ENCODE results near the gene TRIM26.

Gene TRIM26

GRCh38 chr6:30194797-30195690, 18.2 kb downstream of the TRIM26 start:
- H3K4me3 ChIP-seq (ENCODE audit: low read depth, low read length), result no peak overlapping the region
- no peak for DNase-seq (ENCODE audit: low read depth)
- TF ChIP-seq POLR2A (IDR thresholded peaks at IDR 0.05; ENCODE audit: extremely low read depth, insufficient read length), result no peak
- no peak for TF ChIP-seq MYC (IDR thresholded peaks at IDR 0.05; ENCODE audit: low read depth, low read length)
- TF ChIP-seq CTCF (IDR thresholded peaks at IDR 0.05; ENCODE audit: low read depth, low read length), result no peak
- TF ChIP-seq MAX (IDR thresholded peaks at IDR 0.05; ENCODE audit: low read depth, low read length), result no peak

- DNase-seq (ENCODE audit: low read depth), result no peak
- TF ChIP-seq POLR2A (IDR thresholded peaks at IDR 0.05; ENCODE audit: extremely low read depth, insufficient read length) (no peak), MAX (IDR thresholded peaks at IDR 0.05; ENCODE audit: low read depth, low read length) (no peak), CTCF (IDR thresholded peaks at IDR 0.05; ENCODE audit: low read depth, low read length) (no peak), MYC (IDR thresholded peaks at IDR 0.05; ENCODE audit: low read depth, low read length) (no peak)
These were observed 21.1 kb downstream of the TRIM26 start for GRCh38 chr6:30192076-30192475.

GRCh38 chr6:30188541-30188940, 24.7 kb downstream of the TRIM26 start:
- TF ChIP-seq MAX (IDR thresholded peaks at IDR 0.05; ENCODE audit: low read depth, low read length) (no peak), POLR2A (IDR thresholded peaks at IDR 0.05; ENCODE audit: extremely low read depth, insufficient read length) (no peak), CTCF (IDR thresholded peaks at IDR 0.05; ENCODE audit: low read depth, low read length) (no peak), MYC (IDR thresholded peaks at IDR 0.05; ENCODE audit: low read depth, low read length) (no peak)
- no peak overlapping the region for H3K4me3 ChIP-seq (ENCODE audit: low read depth, low read length)
- DNase-seq (ENCODE audit: low read depth), result no peak

More at GRCh38 chr6:30192076-30192475, 21.1 kb downstream of the TRIM26 start:
- H3K4me3 ChIP-seq (ENCODE audit: low read depth, low read length), result no peak overlapping the region

- no peak overlapping the region for H3K4me3 ChIP-seq (ENCODE audit: low read depth, low read length)
- TF ChIP-seq CTCF (IDR thresholded peaks at IDR 0.05; ENCODE audit: low read depth, low read length), result no peak
- no peak for TF ChIP-seq MYC (IDR thresholded peaks at IDR 0.05; ENCODE audit: low read depth, low read length)
- no peak for TF ChIP-seq POLR2A (IDR thresholded peaks at IDR 0.05; ENCODE audit: extremely low read depth, insufficient read length)
- no peak for TF ChIP-seq MAX (IDR thresholded peaks at IDR 0.05; ENCODE audit: low read depth, low read length)
- DNase-seq (ENCODE audit: low read depth), result no peak
These were observed 27.2 kb downstream of the TRIM26 start for GRCh38 chr6:30185846-30186484.

GRCh38 chr6:30184417-30185031, 28.7 kb downstream of the TRIM26 start:
- TF ChIP-seq CTCF (IDR thresholded peaks at IDR 0.05; ENCODE audit: low read depth, low read length) (no peak), MYC (IDR thresholded peaks at IDR 0.05; ENCODE audit: low read depth, low read length) (no peak), MAX (IDR thresholded peaks at IDR 0.05; ENCODE audit: low read depth, low read length) (no peak), POLR2A (IDR thresholded peaks at IDR 0.05; ENCODE audit: extremely low read depth, insufficient read length) (no peak)
- DNase-seq (ENCODE audit: low read depth), result no peak
- H3K4me3 ChIP-seq (ENCODE audit: low read depth, low read length), result no peak overlapping the region
